GM19193 (cell line): ENCODE results near the gene CADM2.

ENCODE experiments used
- POLR2A ChIP-seq: IDR thresholded peaks from 4 replicates; pipeline ENCODE4 v1.6.1; 2011; ENCODE audit not compliant: insufficient read depth, insufficient read length; ENCODE audit errors: extremely low read depth

The CADM2 gene

DNA sequence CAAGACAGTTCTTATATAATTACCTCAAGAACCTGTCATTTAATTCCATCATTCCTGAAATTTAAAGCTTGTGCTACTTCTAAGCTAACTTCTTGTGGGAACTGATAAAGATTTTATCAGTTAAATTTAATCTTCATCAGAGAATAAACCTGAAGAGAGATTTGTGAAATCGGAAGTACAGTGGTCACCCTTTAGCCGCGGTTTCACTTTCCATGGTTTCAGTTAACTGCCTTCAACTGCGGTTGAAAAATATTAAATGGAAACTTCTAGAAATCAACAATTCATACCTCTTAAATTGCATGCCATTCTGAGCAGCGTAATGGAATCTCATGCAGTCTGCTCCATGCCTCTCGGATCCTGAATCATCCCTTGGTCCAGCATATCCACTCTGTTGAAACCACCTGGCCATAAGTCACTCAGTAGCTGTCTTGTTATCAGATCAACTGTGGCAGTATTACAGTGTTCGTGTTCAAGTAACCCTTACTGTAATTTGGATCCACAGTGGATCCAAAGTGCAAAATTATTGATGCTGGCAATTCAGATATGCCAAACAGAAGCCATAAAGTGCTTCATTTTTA lies 626.1 kb downstream of the CADM2 start:
- no peak for TF ChIP-seq POLR2A

DNA sequence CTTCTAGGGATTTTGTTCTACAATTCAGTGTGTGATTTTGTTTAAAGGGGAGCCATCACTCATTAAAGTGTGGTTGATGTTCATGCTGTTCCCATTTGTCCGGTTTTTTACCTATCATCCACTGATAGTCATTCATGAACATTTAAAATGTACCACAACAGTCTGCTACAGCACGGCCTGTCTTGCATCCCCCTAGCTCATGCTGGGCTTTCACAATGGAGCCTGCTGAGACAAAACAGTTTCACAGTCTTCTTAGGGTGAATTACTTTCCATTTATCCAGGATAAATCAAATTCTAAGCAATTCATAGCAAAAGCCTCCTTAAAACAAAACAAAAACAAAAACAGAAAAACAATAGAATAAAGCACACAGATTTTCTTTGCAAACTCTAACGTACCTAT lies 627.2 kb downstream of the CADM2 start:
- TF ChIP-seq POLR2A = no peak

GRCh38 chr3:85589145-85589544 lies 630.4 kb downstream of the CADM2 start:
- no peak for TF ChIP-seq POLR2A

- no peak for TF ChIP-seq POLR2A
These were observed 632.7 kb downstream of the CADM2 start for GRCh38 chr3:85591451-85591850.

- no peak for TF ChIP-seq POLR2A
These were observed 633.5 kb downstream of the CADM2 start for GRCh38 chr3:85592256-85592655.

DNA sequence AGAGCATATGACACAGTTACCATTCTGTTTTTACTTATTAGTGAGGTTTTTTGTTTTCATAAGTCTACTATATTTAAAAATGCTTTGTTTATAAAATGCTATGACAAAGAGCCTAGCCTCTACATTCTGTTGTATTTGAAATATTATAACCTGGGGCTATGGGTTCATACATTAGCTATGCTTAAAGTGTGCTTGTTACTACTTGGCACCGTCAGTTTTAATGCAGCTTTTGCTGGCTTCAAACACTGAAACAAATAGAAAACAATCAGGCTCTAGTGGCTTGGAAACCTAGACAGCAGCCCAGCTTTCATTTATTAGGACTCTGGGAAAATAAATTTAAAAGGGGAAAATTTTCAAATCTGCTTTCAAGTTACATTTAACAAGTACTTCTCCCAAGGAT lies 635.9 kb downstream of the CADM2 start:
- TF ChIP-seq POLR2A = no peak

DNA sequence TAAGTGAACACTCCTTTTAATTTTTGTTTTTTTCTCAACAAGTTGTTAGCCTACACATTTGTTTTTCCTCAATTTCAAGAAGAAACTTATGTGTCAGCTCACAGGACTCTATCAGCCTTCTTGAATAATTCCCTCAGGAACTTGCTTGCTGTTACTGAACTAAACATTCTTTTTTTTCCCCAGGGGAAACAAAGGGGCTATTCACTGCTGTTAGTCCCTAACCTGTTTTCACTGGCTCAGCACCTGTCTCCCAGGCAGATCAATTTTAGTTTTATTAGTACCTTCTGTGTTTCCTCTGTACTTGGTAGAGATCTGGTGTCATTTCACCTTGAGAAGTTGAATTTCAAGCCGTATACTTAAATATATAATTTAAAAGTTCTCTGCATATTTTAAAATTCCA lies 644.6 kb downstream of the CADM2 start:
- TF ChIP-seq POLR2A = no peak

DNA sequence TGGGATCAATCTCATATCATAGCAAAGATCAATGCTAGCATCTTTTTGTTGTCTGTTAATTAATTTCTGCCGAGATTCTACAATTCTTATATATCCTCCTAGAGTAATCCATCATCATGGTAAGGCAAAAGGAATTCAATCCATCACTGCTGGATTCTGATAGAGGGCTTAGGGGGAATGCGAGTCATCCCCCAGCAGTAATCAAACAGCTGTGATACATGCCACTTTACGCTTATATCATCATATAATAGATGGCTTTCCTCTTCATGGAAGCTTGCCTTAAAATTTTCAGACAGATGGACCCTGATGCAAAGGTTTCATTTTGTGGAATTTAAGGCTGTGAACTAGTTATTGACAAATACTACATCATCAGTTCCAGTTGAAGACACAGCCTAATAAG lies 645.9 kb downstream of the CADM2 start:
- TF ChIP-seq POLR2A = no peak

DNA sequence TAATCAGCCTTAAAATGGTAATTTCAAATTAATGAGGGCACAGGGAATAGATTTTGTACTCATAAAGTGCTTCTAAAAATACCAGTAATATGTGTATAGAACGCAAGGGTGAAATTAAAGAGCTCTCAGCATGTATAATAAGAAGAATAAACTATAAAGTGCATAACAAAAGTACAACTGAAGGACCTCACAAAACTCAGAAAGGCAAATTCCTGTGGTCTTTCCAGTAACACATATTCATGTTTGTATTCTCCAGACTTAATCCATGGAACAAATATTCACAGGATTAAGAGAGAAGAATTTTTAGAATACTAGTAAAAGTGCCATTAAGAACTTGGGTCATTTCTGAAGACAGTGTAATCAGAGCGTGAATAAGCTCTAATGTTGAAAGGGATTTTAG lies 646.3 kb downstream of the CADM2 start:
- no peak for TF ChIP-seq POLR2A

DNA sequence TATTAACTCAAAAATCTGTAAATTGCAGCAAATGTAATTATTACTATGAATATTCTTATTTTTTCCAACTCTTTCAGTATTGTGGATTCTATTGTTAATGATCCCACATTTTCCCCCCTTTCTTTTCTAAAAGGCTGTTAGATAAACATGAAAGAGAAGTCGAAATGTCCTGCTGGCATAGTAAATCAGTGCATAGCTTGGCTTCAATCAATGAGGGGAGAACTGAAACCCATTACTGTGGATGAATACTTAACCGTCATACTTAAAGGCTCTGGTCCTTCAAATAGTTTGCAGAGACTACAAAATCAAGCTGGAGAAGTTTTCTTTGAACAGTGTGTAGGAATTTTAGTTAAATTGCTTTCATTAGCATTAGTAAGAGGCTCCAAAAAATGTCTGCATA lies 667.9 kb downstream of the CADM2 start:
- TF ChIP-seq POLR2A = no peak

DNA sequence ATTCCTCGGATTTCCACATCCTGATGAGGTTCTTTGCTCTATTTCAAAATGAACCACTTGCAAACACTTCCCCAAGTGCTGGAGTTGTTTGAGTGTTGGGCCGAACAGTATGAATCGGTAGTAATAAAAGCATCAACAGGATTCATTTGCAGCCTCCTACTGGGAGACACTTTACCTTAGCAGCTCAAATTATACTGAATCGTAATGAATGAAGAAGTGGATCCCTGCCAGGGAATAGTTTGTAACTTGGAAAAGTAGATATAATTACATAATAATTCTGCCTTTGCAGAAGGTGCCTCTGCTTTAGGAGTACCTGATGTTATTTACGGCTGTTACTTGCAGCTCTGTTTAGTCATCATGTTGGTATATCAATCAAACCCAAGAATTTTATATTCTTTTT lies 669.1 kb downstream of the CADM2 start:
- no peak for TF ChIP-seq POLR2A

DNA sequence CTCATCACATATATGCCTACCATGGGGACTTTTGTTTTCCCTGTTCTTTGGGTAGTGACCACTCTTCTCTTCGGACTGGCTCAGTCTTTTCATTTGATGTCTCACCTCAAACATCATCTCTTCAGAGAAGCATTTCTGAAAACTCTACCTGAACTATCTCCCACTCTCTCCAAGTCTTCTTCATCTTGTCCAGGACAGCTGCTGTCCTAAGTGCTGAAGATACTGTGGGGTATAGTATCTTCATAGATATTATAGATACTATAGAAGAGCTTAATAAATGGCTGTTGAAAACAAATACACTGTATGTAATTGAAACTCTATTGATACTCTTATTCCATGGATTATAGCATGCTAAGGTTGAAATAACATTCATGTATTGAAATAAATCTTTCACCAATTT lies 672.3 kb downstream of the CADM2 start:
- no peak for TF ChIP-seq POLR2A

DNA sequence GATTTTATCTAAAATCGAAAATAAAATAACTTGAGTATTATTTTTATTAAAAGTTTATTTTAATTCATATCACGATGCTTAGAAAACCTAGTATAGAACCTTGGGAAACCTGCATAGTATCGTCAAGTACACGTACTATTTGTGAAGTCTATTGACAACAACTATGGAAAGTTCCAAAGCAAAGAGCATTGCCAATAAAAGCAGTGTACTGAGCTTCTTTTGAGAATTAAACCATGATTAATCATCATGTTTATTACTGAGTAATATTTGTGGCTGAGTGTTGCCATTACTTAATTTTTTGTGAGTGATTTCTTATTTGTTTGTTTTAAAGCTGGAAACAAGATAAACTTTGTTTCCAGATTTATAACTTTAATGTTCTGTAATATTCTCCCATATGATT lies 674.1 kb downstream of the CADM2 start:
- TF ChIP-seq POLR2A = no peak

- no peak for TF ChIP-seq POLR2A
These were observed 693.6 kb downstream of the CADM2 start for GRCh38 chr3:85652360-85652759.

GRCh38 chr3:85660451-85660850 lies 701.7 kb downstream of the CADM2 start:
- TF ChIP-seq POLR2A = no peak

DNA sequence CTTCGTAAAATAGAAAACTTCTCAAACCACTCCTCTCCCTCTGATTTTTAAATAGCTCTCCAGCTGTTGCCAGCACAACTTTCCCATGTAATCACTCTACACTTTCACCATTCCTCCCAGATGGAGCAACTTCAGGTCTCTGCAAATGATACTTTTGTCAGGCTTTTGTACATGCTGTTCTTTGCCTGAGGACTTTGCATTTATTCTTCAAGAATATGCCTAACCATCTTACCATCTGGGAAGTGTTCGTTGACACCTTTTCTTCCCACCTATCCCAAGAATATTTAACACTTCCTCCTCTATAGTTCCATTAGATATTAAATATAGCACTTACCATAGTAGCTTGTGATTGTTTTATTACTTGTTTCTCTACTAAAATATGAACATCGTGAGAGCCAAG lies 703.7 kb downstream of the CADM2 start:
- no peak for TF ChIP-seq POLR2A

- no peak for TF ChIP-seq POLR2A
These were observed 709.0 kb downstream of the CADM2 start for GRCh38 chr3:85667744-85668143.

DNA sequence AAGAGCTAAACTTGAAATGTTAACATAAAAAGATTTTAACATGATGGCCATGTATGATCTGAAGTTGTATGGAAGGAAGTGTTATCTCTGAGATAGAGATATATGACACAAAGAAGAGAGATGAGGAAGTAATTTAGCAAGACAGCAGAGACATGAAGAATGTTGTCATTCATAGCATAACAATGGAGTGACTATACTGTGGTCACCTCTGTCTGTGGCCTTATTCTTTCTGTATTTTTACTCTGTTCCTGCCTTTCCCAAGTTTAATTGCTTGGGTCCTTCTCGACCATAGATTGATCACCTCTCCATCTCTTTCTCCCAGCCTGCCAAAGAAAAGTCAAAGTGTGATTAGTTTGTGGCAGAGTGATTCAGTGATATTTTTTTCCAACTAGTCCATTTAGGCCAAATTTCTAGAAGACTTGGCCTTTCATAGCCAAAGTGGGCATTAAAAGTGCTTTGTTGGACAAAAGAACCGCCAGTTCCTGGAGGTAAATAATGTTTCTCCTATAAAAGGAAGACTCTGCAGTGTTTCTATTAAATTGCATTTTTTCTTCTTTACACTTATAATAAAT lies 711.9 kb downstream of the CADM2 start:
- no peak for TF ChIP-seq POLR2A

GRCh38 chr3:85672761-85673160 lies 714.0 kb downstream of the CADM2 start:
- no peak for TF ChIP-seq POLR2A
